PFSK-1 (cell line): ENCODE data around the gene DMWD.

Experiments used
- FOXP2 ChIP-seq: optimal IDR thresholded peaks from 2 replicates; pipeline ENCODE3; 2011; ENCODE audit warnings: borderline replicate concordance, control low read depth, inconsistent platforms; ENCODE audit not compliant: insufficient read depth; ENCODE audit errors: extremely low read length, extremely low read depth
- POLR2AphosphoS5 ChIP-seq: IDR thresholded peaks from 2 replicates; pipeline ENCODE4 v1.6.1; 2012; ENCODE audit warnings: low read depth, mild to moderate bottlenecking, control low read depth, low read length, moderate library complexity
- REST ChIP-seq, 2 experiments: IDR thresholded peaks; 2 replicates each; pipeline versions ENCODE4 v1.6.1 to v1.8.0; 2011 to 2012; ENCODE audit warnings: low read depth in 2 of 2, low read length in 2 of 2, control low read depth in 1 of 2, inconsistent platforms in 1 of 2, mild to moderate bottlenecking in 1 of 2, moderate library complexity in 1 of 2; ENCODE audit not compliant: insufficient read depth in 1 of 2
- SIN3A ChIP-seq: IDR thresholded peaks from 2 replicates; pipeline ENCODE4 v1.6.1; 2012; ENCODE audit warnings: mild to moderate bottlenecking, low read length, moderate library complexity, borderline replicate concordance; ENCODE audit not compliant: insufficient read depth
- TAF1 ChIP-seq: IDR thresholded peaks from 2 replicates; pipeline ENCODE4 v1.6.1; 2012; ENCODE audit warnings: low read length, control low read depth, borderline replicate concordance; ENCODE audit not compliant: insufficient read depth

- peak; percentile 54 for TF ChIP-seq POLR2AphosphoS5
- TF ChIP-seq REST (IDR thresholded peaks at IDR 0.05; ENCODE audit: insufficient read depth in 1 of 2, low read depth in 2 of 2, low read length in 2 of 2): no peak
- no peak for TF ChIP-seq SIN3A
- no peak for TF ChIP-seq TAF1
- TF ChIP-seq FOXP2: peak; percentile 13
Observed at GRCh38 chr19:45782162-45782691, 10.4 kb downstream of the DMWD start, which contains the start of gene DMPK.
